GM21447 (cell line): ENCODE results near the gene HAUS8.

Source experiments
- ATAC-seq: cut with Tn5 transposase; IDR thresholded peaks from one replicate; pipeline ENCODE4 v1.9.1; 2021; ENCODE audit not compliant: unreplicated experiment

HAUS8 gene

DNA sequence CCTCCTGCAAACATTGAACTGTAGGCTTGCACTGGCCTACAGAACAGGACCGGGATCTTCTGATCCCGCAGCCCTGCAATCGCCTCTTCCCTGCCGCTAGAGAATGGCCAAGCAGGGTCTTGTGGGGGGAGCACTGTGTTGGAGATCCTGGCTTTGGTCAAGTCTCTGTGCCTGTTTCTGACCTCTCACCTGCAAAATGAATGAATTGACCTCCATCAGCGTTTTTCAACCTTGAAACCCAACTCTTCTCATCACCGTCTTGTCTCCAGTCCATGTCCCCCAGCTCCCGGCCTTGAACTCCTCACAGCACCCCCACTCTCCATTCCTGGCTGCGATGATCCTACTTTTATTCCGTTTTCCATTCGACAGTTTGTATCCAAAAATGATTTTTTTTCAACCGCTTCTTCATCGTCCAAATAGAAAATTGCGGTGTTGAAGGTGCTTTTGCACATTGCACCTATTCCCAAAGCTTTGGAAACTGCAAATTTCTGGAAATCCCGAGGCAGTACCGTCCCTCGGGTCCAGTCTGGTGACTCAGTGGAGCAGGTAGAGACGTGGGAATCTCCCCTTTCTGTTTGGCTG, 2.3 kb upstream of the HAUS8 start:
- no peak for ATAC-seq

DNA sequence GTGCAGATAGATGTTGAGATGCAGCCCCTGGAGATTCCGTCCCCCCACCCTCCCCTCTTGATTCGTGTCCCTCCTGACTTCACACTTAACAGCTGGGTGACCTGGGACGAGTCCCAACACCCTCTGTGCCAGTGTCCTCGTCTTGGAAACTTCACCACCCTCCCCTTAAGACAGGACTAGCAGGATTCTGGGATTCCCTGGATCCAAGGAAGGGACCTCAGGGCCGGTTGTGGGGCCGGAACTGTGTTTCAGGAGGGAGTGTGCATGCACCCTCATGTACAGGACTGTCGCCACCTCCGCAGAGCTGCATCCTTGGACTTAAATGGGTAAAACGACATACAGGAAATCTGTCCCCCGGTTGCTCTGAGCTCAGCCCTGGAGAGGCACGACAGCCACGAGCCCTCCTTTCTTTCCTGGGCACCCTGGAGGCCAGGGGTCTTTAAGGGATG, 1.3 kb upstream of the HAUS8 start:
- no peak for ATAC-seq

DNA sequence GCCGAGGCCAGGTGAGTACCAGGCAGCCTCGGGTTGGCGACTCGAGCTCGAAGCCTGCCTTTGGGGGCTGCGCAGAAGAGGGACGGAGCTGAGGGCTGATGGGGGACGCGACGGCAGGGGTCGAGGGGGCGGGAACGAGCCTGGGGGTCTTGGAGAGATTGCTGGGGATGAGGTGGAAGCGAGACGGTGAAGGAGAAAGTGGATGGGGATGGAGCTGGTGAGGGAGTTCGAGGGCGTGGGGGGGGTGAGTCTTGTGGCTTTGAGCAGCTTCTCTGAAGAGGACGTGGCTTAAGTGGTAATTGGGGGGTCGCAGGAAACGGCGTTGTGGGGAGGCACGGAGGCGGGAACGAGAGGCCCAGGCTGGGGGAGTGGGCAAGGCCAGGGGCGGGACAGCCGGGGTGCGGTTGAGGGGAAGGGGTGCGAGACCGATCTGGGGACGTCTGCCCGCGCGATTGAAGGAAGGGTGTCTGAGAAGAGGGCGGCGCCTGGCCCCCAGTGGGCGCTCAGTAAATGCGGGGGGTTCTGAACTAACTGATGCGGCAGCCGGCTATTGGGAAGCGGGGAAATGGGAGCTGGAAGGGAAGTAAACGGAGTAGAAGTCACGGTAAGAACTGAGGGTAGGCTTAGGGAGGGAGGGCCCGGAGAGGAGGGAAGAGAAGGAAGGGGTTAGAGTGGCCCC, 751 bp upstream of the HAUS8 start:
- no peak for ATAC-seq

DNA sequence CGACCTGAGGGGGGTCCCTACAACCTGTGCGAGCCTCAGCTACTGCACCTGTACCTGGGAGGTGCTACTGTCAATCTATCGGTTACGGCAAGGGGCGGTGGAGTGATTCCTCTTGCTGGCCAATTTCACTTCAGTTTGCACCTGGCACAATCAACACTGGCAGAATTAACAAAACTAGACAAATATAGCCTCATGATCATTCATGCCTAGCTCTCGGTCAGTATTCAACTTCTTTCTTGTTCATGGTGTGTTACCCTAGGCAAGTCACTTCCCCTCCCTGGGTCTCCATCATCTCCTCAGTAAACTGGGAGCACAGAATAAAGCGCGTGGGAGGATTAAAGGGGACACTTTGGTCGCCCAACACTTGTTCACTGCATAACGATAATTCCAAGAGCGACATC, 618 bp downstream of the HAUS8 start:
- ATAC-seq, result no peak

DNA sequence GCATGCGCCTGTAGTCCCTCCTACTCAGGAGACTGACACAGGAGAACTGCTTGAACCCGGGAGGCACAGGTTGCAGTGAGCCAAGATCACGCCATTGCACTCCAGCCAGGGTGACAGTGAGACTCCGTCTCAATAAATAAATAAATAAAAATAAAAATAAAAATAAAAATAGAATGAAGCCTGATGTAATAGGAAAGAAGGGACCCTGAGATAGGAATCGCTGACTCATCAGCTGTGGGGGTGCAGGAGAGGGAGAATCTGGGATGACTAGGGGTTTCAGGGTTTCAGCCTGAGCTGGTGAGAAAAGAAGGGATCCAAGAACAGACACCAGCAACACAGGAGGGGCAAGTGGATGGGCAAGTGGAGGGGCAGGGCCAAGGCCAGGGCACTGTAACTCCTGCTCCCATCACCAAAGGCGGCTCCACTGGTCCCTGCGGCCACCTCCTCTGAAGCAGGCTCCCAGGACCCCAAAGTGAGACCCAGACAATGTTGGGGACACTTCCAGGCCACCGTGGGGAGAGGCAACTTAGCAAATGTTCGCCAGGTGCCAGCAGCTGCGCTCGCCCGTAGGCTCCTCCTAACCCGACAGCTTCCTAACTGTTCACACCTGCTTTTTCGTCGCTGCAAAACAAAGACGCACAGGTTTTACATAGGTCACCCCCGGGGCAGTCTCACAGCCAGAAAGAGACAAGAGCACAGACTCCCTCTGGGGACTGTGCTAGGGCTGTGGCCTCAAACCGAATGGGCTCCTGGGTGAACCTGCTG, 1.2 kb downstream of the HAUS8 start:
- ATAC-seq, result no peak

DNA sequence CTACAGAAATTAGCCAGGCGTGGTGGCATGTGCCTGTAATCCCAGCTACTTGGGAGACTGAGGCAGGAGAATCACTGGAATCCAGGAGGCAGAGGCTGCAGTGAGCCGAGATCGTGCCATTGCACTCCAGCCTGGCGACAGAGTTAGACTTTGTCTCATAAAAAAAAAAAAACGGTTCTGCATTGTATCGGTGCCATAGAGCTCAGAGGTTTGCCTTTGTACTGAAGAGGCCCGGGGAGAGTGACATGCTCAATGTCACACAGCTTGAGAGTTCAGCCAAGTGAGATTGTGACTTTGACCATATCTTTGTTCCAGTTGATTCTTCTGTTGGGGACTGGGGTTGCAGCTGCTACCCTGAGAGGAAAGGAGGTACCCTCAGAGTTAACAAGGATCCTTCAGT, 4.3 kb downstream of the HAUS8 start:
- no peak for ATAC-seq

DNA sequence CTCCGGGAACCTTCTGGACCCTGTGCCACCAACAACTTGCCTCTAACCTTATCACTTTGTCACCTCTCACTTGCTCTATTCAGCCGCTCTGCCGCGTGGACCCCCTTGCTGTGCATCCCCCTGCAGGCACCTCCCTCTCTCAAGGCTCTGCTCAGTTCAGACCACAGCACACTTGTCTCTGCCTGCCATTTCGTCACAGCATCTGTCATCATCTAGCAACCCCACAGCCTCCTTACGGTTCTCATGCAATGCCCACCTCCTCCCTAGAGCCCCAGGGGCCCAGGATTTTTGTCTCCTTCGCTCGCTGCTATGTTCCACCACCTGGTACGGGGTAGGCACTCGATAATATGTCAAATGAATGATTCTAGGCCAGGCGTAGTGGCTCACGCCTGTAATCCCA, 4.8 kb downstream of the HAUS8 start:
- ATAC-seq, result no peak

DNA sequence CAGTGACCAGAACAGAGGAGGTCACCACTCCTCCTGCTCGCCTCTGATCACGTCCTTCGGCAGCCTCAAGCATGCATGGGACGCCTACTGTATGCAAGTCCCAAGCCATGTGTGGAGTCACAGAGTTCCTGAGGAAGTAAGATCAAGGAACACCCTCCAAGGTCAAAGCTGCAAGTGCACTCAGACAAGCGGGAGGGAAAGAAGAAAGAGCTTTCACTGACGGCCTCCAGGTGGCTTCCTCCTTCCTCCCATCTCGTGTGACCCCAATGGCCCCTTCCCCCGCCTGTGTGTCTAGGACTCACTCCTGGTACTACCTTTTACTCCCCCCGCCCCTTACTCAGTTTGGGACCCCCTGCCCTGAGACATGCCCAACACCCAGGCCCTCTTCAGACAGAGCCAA, 6.1 kb downstream of the HAUS8 start:
- ATAC-seq, result no peak

DNA sequence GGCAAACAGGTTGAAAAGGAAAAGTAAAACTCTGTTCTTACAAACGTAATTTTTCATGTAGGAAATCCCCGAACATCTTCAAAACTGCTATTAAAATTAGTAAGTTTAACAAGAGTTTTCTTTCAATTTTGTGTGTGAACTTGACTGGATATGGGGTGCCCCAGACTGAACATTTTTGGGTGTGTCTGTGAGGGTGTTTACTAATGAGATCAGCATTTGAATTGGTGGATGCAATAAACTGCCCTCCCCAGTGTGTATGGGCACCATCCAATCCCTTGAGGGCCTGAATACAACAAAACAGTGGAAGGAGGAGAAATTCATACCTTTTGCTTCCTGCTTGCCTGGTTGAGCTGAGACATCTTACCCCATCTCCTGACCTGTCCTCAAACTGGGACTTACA, 11.8 kb downstream of the HAUS8 start:
- no peak for ATAC-seq

DNA sequence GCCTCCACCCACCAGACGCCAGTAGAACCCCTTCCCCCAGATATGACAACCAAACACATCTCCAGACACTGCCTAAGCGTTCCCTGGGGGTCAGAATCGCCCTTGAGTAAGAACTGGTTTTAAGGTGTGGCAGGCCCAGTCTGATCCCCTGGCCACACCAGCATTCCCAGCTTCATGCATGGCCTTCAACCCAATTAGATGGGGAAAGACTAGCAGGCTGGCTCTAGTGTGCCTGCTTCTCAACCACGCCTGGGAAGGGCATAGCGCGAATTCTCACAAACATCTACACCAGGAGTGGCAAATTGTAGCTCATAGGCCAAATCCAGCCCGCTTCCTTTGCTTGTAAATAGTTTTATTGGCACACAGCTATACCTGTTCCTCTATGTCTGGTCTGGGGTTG, 13.6 kb downstream of the HAUS8 start:
- ATAC-seq, result no peak

DNA sequence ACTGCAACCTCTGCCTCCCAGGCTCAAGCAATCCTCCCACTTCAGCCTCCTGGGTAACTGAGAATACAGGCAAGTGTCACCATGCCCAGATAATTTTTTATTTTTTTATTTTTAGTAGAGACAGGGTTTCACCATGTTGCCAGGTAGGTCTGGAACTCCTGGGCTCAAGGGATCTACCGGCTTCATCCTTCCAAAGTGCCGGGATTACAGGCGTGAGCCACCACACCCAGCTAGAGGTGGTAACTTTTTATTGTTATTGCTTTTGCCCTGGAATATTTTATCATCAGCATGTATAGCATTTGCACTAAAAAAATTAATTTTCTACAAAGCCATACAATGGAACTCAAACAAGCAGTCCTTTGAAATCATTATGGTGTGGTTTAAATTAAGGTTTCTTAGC, 14.0 kb downstream of the HAUS8 start:
- no peak for ATAC-seq

DNA sequence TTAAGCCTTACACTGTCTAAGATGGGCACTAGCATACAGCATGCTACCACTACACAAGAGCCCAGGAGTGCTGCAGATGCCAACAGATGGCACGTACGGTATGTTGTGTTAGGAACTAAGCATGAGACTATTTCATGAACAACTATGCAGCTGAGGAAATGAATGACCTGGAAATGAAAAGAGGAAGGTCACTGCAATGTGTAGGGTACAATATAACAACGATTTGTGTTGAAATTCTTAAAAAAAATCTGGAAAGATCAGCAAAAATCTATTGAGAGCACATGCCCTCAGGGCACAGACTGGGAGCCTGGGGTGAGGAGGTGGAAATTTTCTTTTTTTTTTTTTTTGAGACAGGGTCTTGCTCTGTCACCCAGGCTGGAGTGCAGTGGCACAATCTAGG, 14.4 kb downstream of the HAUS8 start:
- ATAC-seq, result no peak

DNA sequence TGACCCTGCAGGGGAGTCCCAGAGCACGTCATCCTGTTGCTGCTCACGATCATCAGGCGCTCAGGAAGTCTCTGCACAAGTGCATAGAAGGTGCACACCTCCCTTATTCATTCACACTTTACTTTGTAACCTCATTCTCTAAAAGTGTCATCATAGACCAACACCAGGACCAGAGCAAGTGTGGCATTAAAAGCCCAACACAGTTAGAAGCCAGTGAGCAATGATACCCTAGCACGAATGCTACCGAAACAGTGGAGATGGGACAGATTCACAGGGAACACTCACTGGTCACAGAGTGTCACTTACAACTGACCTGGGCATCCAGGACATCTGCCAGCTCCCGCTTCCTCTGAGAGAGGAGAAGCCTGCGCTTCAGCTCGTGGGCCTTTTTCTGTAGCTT, 17.0 kb downstream of the HAUS8 start:
- ATAC-seq, result no peak

DNA sequence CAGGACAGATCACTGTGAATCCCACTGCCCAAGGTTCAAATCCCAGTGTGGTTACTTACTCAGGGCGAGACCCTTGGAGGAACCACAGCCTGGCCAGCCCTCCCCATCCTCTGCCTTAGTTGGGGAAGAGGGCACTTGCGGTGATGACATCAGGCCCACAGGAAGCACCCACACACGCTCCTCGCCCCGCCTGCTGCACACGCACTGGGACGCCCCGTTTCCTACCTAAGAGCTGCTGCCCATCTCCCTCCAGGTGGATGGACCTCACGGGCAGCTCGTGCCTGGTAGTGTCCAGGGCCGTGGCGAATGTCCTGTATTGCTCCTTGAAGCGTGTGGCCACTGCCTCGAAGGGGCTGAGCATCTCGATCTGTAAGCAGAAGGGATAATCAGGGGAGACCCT, 19.6 kb downstream of the HAUS8 start:
- ATAC-seq, result no peak

DNA sequence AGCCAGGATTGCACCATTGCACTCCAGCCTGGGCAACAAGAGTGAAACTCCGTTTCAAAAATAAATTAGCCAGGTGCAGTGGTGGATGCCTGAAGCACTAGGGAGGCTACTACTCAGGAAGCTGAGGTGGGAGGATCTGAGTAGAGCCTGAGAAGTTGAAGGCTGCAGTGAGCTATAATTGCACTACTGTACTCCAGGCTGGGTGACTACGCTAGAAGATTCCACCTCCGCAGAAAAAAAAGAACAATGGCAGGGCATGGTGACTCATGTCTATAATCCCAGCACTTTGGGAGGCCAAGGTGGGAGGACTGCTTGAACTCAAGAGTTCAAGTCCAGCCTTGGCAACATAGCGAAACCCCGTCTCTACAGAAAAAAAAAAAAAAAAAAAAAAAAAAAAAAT, 20.5 kb downstream of the HAUS8 start:
- no peak for ATAC-seq

DNA sequence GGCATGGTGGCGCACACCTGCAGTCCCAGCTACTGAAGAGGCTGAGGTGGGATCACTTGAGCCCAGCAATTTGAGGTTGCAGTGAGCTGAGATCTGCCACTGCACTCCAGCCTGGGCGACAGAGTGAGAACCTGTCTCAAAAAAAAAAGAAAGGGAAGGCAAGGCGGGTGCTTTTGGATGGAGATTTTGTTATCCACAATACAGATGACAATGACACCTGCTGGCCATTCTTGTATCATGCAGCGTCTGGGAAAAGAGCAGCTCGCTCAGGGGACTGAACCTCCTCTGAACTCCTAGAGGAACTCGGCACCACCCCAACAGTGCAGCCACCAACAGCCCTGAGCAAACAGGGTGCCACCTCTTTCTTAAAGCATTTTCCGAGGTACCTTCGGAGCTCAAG, 22.8 kb downstream of the HAUS8 start:
- ATAC-seq, result no peak

DNA sequence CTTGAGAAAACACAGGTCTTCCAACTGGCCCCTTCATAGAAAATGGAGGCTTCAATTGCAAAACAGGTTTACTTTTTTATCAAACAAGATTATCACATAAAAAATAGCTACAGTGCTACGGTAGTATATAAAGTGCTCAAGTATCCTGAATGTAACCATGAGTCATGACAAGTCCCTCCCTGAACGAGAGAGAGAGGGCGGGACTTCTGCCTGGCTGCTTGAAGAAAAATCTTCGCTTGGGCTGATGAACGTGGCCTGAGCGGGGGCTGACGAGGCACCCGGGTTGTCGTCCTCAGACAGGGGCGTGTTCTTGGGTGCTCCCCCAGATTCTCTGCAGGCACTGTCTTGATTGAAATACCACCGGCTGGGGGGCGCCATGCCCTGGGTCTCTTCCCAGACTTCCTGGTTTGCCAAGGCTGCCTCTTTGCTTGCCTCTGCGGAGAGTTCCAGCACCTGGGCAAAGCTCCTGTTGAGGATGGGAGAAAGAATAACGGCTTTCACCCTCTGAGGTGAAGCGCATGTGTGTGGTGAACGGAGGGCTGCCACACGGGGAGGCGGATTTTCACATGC, 25.5 kb downstream of the HAUS8 start:
- no peak for ATAC-seq

DNA sequence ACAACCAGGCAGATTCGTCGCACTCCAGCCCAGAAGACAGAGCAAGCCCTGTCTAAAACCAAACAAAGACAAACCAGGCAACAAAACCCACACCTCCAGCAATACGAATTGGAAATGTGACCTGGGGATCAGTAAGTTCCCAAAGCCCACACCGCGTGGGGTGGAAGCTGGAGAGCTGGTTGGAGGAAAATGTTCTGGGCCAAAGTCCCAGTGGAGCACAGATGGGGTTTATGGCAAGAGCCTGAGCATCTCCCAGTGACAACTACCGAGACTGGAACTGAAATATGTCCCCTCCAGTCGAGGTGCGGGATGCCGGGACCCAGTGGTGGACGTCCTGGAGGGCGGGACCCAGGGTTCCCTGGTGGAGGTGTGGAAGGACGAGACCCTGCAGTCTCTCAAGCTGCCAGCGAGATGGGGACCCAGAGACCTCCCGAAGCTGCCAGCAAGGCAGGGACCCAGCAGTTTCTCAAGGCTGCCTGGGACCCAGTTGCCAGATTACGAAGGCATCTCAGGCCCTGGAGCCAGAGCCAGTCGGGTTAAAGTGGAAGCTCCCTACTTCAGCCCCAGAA, 26.3 kb downstream of the HAUS8 start:
- no peak for ATAC-seq

DNA sequence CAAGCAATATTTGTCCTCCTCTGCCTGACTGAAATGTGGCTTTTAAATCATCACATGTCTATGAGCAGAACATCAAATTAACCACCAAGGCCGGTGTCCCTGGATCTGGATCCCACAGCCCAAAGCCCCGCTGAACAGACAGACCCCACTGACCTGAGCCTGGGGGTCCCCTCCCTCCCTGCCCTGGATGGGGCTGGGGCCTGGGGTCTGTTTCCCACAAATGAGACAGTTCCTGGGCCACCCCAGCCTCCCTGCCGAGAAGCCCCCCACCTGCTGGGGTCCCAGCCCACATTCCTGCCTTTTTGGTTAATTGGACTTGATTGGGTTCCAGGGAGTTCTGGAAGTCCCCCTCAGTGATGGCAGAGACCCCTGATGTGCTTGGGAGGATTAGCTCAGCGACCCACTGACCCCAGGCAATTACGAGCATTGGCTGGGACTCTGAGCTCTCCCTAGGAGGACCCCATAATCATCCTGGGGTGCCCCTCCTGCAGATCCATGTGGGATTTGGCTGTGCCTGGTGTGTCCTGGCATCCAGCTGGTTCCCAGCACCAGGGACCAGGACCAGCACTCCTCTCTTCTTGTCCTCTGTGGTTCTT, 29.2 kb downstream of the HAUS8 start:
- ATAC-seq, result no peak

DNA sequence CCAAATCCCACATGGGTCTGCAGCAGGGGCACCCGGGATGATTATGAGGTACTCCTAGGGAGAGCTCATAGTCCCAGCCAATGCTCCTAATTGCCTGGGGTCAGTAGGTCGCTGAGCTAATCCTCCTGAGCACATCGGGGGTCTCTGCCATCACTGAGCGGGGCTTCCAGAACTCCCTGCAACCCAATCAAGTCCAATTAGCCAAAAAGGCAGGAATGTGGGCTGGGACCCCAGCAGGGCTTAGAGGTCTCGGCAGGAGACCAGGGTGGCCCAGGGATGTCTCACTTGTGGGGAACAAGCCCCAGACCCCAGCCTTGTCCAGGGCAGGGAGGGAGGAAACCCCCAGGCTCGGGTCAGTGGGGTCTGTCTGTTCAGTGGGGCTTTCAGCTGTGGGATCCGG, 31.5 kb downstream of the HAUS8 start:
- ATAC-seq, result no peak

DNA sequence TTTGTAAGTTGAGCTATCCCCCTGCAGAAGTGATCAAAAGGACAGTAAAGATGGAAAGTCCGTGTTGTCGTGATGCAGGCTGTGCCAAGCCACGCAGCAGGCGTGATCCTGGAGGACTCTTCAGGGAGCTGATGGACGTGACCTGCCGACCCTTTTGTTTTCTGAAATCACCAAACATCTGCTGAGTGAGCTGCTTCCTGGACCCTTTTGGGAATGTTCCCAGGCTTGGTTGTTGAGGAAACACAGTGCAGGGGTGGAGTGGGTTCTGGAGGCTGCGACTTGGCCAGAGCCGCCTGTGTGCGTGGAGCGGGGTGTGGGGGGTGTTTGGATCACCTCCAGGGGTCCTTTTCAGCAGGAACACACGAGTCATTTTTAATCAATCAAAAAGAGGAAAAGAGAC, 33.3 kb downstream of the HAUS8 start:
- no peak for ATAC-seq
